ENCODE data around the gene PKD2.

PKD2 gene

GRCh38 chr4:88080626-88081025 lies 73.2 kb downstream of the PKD2 start:
- DNase-seq (ENCODE audit: low read depth), result no peak
- no peak overlapping the region for H3K4me3 ChIP-seq (ENCODE audit: low read depth, low read length)
- no peak for TF ChIP-seq CTCF (conservative IDR thresholded peaks at IDR 0.05; ENCODE audit: low read depth, low read length)

GRCh38 chr4:88087004-88087403 lies 79.6 kb downstream of the PKD2 start:
- no peak overlapping the region for H3K4me3 ChIP-seq (ENCODE audit: low read depth, low read length)
- no peak for TF ChIP-seq CTCF (conservative IDR thresholded peaks at IDR 0.05; ENCODE audit: low read depth, low read length)

DNA sequence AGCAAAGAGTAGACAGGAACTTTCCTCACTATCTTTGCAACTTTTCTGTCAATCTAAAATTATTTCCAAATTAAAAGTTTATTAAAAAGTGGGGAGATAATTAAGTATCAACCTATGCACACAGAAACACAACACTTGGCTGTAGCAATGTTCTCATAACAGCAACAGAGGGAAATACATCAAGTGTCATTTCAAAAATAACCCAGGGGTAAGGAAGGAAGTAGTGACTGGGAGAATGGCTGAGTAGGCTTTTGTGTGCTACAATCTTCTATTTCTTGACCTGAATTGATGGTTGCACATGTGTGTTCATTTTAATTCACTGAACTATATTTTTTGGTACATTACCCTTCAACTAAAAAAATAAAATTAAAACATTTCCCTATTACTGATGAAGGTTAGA lies 83.5 kb downstream of the PKD2 start:
- H3K4me3 ChIP-seq (ENCODE audit: low read depth, low read length), result no peak overlapping the region
- no peak for DNase-seq (ENCODE audit: low read depth)
- no peak for TF ChIP-seq CTCF (conservative IDR thresholded peaks at IDR 0.05; ENCODE audit: low read depth, low read length)

More at GRCh38 chr4:88087004-88087403, 79.6 kb downstream of the PKD2 start:
- no peak for DNase-seq (ENCODE audit: low read depth)

DNA sequence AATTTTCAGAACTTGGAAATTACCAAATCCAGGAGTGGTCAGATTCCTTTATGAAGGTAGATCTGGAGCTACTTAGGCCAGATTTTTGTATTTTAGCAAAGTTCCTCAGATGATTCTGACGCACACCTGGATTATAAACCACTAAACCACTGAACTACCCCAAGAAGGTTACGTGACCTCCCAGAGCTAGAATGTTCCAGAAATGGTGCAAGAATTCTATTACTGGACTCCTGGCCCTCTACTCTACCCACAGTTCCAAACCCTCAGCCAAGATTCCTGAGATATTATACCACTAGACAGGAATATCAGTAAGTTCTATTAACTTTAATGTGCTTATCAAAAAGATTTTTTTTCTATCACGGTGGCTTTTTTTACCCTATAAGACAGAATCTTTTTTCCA lies 83.9 kb downstream of the PKD2 start:
- TF ChIP-seq CTCF (conservative IDR thresholded peaks at IDR 0.05; ENCODE audit: low read depth, low read length), result no peak
- DNase-seq (ENCODE audit: low read depth), result no peak

GRCh38 chr4:88093874-88094273 lies 86.4 kb downstream of the PKD2 start:
- DNase-seq (ENCODE audit: low read depth), result no peak

More for the DNA sequence above, 83.9 kb downstream of the PKD2 start:
- H3K4me3 ChIP-seq (ENCODE audit: low read depth, low read length), result no peak overlapping the region

DNA sequence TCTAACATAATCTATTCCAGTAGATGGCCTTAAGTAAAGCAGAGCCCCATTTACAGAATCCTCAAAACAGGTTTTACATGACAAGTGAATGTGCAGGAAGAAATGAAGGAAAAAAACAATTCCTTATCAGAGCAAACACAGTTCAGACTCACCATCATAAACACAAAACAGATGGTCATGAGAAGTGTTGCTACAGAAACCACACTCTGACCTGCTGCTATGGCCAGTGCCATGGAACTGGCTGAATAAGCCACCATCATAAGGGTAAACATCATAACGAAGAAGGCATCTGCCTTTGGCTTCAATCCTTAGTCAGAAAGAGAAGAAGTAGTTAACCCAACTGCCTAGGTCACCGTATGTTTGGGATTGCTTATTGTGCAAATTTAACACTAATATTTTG lies 89.9 kb downstream of the PKD2 start:
- TF ChIP-seq CTCF (conservative IDR thresholded peaks at IDR 0.05; ENCODE audit: low read depth, low read length), result no peak
- peak; percentile 27 for DNase-seq (ENCODE audit: low read depth)
- no peak overlapping the region for H3K4me3 ChIP-seq (ENCODE audit: low read depth, low read length)

More at GRCh38 chr4:88093874-88094273, 86.4 kb downstream of the PKD2 start:
- no peak overlapping the region for H3K4me3 ChIP-seq (ENCODE audit: low read depth, low read length)
- TF ChIP-seq CTCF (conservative IDR thresholded peaks at IDR 0.05; ENCODE audit: low read depth, low read length), result no peak

DNA sequence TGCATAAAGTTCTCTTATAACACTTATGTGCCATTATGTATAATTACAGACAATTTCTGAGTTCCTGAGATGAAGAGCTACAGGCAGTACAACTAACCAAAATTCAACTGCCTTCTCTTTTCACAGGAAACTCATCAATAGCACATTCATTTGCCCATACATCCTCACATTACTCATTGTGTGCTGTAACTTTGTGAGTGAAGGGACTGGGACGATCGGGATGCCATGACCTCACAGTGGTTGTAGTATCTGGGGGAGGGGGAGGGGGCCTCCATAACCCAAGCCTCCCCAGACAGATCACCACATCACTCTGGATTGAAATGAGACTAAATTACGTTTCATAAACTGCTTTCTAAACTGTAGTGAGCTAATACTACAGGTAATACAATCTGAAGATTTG lies 90.3 kb downstream of the PKD2 start:
- H3K4me3 ChIP-seq (ENCODE audit: low read depth, low read length), result no peak overlapping the region

More for the DNA sequence above, 90.3 kb downstream of the PKD2 start:
- no peak for DNase-seq (ENCODE audit: low read depth)
- no peak for TF ChIP-seq CTCF (conservative IDR thresholded peaks at IDR 0.05; ENCODE audit: low read depth, low read length)
